ENCODE results near the gene LCMT1. TPM values are rescaled to one million over a fixed set of nuclear protein-coding genes. Genes with fewer than 3 reads are reported as not detected.

LCMT1 gene
- total and polyA plus RNA-seq, 2 of the 13 experiments (the other 11 are each of a cell fraction or from before 2014, with no cell fraction given): 41.2 to 48.7 TPM

- Histone ChIP-seq H4K20me1 (ENCODE audit: insufficient read depth, low read length) (no peaks in the 10 kb centered on the region), H3K36me3 (replicated peaks in 1 of 2; ENCODE audit: control insufficient read depth in 1 of 2, insufficient read depth in 2 of 2, low read length in 2 of 2) (peaks cover 4 to 6% of the 10 kb centered on the region in 2 experiments; a peak in 3 of 5 replicates), H2AFZ (ENCODE audit: low read length) (no peak overlapping the region), H3K79me2 (ENCODE audit: insufficient read depth, low read length) (no peaks in the 10 kb centered on the region), H3K27ac (ENCODE audit: extremely low read length, insufficient read depth, low read length) (peak overlapping the region; percentile 85), H3K27me3 (ENCODE audit: control insufficient read depth in 1 of 2, insufficient read depth in 2 of 2, low read length in 2 of 2) (no peaks in the 10 kb centered on the region), H3K9ac (ENCODE audit: insufficient read depth, low read depth, low read length) (peak overlapping the region; percentile 61), H3K4me2 (ENCODE audit: low read depth, low read length) (peak overlapping the region; percentile 80), H3K9me3 (ENCODE audit: low read length) (no peaks in the 10 kb centered on the region), H3K4me3 (replicated peaks in 1 of 3; ENCODE audit: insufficient read depth in 1 of 3, low read depth in 2 of 3, low read length in 3 of 3) (peak overlapping the region; percentile 30 to 51 (median 40)), H3K4me1 (ENCODE audit: insufficient read depth, low read length) (peaks cover 40% of the 10 kb centered on the region)
- ChIA-PET CTCF (ENCODE audit: low intra/inter-chr PET ratio, low total read pairs) (no interaction called here), POLR2A (interaction anchor here (0.8 to 2.4 kb wide), 16 partner anchors 9 to 110 kb away, joined by 3 to 13 read pairs (median 4); partner anchors contain the start of gene LCMT1)
- BruUV-seq (replicated peaks): TSS peak; percentile 97
- 1% methylated on average over 3 of the region's 3 CpGs for WGBS (ENCODE audit: low lambda C conversion rate)
- intact Hi-C loops (cut with micrococcal nuclease; ENCODE audit: unreplicated experiment) (loop anchor here (2.0 kb wide), 1 partner anchor 47 kb away; no protein-coding TSS in a partner anchor), in situ Hi-C loops (cut with HindIII; ENCODE audit: extremely low pct_ligation_motif_present, low pct_unique_long_range_greater_than_20kb) (no loop called here)
- DNase-seq (ENCODE audit: low spot score) (peak; percentile 93), ATAC-seq (peak; percentile 66), FAIRE-seq (no peak)
- TF ChIP-seq DMAP1 (CRISPR knock-in tag; IDR thresholded peaks at IDR 0.05): no peak
- TF ChIP-seq, protein P1, sequence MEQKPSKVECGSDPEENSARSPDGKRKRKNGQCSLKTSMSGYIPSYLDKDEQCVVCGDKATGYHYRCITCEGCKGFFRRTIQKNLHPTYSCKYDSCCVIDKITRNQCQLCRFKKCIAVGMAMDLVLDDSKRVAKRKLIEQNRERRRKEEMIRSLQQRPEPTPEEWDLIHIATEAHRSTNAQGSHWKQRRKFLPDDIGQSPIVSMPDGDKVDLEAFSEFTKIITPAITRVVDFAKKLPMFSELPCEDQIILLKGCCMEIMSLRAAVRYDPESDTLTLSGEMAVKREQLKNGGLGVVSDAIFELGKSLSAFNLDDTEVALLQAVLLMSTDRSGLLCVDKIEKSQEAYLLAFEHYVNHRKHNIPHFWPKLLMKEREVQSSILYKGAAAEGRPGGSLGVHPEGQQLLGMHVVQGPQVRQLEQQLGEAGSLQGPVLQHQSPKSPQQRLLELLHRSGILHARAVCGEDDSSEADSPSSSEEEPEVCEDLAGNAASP (CRISPR knock-in tag; IDR thresholded peaks at IDR 0.05; ENCODE audit: borderline replicate concordance): peak; percentile 54; the same call in 1 of the 2 replicates
- no peak for TF ChIP-seq ATF3 (CRISPR knock-in tag; IDR thresholded peaks at IDR 0.05)
- no peak for TF ChIP-seq ZSCAN20 (CRISPR knock-in tag; IDR thresholded peaks at IDR 0.05; ENCODE audit: borderline replicate concordance)
- TF ChIP-seq, protein P2, sequence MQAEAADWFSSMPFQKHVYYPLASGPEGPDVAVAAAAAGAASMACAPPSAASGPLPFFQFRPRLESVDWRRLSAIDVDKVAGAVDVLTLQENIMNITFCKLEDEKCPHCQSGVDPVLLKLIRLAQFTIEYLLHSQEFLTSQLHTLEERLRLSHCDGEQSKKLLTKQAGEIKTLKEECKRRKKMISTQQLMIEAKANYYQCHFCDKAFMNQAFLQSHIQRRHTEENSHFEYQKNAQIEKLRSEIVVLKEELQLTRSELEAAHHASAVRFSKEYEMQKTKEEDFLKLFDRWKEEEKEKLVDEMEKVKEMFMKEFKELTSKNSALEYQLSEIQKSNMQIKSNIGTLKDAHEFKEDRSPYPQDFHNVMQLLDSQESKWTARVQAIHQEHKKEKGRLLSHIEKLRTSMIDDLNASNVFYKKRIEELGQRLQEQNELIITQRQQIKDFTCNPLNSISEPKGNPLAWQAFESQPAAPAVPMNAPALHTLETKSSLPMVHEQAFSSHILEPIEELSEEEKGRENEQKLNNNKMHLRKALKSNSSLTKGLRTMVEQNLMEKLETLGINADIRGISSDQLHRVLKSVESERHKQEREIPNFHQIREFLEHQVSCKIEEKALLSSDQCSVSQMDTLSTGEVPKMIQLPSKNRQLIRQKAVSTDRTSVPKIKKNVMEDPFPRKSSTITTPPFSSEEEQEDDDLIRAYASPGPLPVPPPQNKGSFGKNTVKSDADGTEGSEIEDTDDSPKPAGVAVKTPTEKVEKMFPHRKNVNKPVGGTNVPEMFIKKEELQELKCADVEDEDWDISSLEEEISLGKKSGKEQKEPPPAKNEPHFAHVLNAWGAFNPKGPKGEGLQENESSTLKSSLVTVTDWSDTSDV (CRISPR knock-in tag; IDR thresholded peaks at IDR 0.05): no peak
- TF ChIP-seq ZNF547 (CRISPR knock-in tag; IDR thresholded peaks at IDR 0.05): no peak
- no peak for TF ChIP-seq ZNF530 (CRISPR knock-in tag; IDR thresholded peaks at IDR 0.05; ENCODE audit: low read depth)
- TF ChIP-seq MED13 (CRISPR knock-in tag; IDR thresholded peaks at IDR 0.05): no peak
- no peak for TF ChIP-seq FOXA1 (IDR thresholded peaks at IDR 0.05)
- TF ChIP-seq FOXA1 (CRISPR knock-in tag; IDR thresholded peaks at IDR 0.05): 0 out of 2 replicates have a peak, but pooled peaks have one; percentile 29
- TF ChIP-seq NFIC (IDR thresholded peaks at IDR 0.05; ENCODE audit: low read length): peak; percentile 20; the same call in 1 of the 2 replicates
- peak; percentile 37; the same call in 1 of the 2 replicates for TF ChIP-seq TCF7 (IDR thresholded peaks at IDR 0.05; ENCODE audit: low read depth)
- no peak for TF ChIP-seq HES4 (CRISPR knock-in tag; IDR thresholded peaks at IDR 0.05; ENCODE audit: borderline replicate concordance)
- peak; percentile 51; the same call in 1 of the 2 replicates for TF ChIP-seq ELF4 (CRISPR knock-in tag; IDR thresholded peaks at IDR 0.05; ENCODE audit: borderline replicate concordance)
- TF ChIP-seq, protein P3, sequence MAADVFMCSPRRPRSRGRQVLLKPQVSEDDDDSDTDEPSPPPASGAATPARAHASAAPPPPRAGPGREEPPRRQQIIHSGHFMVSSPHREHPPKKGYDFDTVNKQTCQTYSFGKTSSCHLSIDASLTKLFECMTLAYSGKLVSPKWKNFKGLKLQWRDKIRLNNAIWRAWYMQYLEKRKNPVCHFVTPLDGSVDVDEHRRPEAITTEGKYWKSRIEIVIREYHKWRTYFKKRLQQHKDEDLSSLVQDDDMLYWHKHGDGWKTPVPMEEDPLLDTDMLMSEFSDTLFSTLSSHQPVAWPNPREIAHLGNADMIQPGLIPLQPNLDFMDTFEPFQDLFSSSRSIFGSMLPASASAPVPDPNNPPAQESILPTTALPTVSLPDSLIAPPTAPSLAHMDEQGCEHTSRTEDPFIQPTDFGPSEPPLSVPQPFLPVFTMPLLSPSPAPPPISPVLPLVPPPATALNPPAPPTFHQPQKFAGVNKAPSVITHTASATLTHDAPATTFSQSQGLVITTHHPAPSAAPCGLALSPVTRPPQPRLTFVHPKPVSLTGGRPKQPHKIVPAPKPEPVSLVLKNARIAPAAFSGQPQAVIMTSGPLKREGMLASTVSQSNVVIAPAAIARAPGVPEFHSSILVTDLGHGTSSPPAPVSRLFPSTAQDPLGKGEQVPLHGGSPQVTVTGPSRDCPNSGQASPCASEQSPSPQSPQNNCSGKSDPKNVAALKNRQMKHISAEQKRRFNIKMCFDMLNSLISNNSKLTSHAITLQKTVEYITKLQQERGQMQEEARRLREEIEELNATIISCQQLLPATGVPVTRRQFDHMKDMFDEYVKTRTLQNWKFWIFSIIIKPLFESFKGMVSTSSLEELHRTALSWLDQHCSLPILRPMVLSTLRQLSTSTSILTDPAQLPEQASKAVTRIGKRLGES (CRISPR knock-in tag; IDR thresholded peaks at IDR 0.05; ENCODE audit: borderline replicate concordance): no peak
- TF ChIP-seq MLLT10 (CRISPR knock-in tag; IDR thresholded peaks at IDR 0.05): no peak
- no peak for TF ChIP-seq RBM39 (IDR thresholded peaks at IDR 0.05; ENCODE audit: low read depth, low read length, poor library complexity, severe bottlenecking)
- TF ChIP-seq ELF3 (CRISPR knock-in tag; IDR thresholded peaks at IDR 0.05): no peak; the same call in 1 of the 2 replicates
- TF ChIP-seq MBNL3 (CRISPR knock-in tag; conservative IDR thresholded peaks at IDR 0.05): no peak
These were observed 65.9 kb downstream of the LCMT1 start for GRCh38 chr16:25177512-25177830.
